HepG2 (cell line): Measurements from ENCODE around the gene TARDBP. TPM values are rescaled to one million over a fixed set of nuclear protein-coding genes. Genes with fewer than 3 reads are reported as not detected.

Experiments
- CEBPG ChIP-seq: IDR thresholded peaks from 2 replicates; pipeline ENCODE4 v1.6.1; 2016
- ELF3 ChIP-seq: IDR thresholded peaks from 2 replicates; pipeline ENCODE4 v1.6.1; 2016; ENCODE audit warnings: missing genetic modification reagents, missing compliant biosample characterization
- ETV5 ChIP-seq: IDR thresholded peaks from 2 replicates; pipeline ENCODE4 v1.6.1; 2018; ENCODE audit warnings: missing biosample characterization, missing genetic modification reagents, inconsistent platforms, borderline replicate concordance
- FOXA1 ChIP-seq, 2 experiments: fragments of 450-650 bp in 1 of 2; sonication (generic) in 1 of 2; formaldehyde crosslinking in 1 of 2; IDR thresholded peaks; 2 replicates each; pipeline versions ENCODE4 v1.4.0 to v1.6.1; 2016 to 2020; ENCODE audit warnings: missing genetic modification reagents in 1 of 2
- FOXK2 ChIP-seq: fragments of 450-650 bp; IDR thresholded peaks from 2 replicates; pipeline ENCODE4 v1.6.1; 2016
- HDAC6 ChIP-seq: fragments of 200-600 bp; sonication (generic); IDR thresholded peaks from 2 replicates; pipeline ENCODE4 v1.7.0; 2017; ENCODE audit warnings: mild to moderate bottlenecking, antibody characterized with exemption, low read length, low read depth
- HMG20B ChIP-seq: conservative IDR thresholded peaks from 2 replicates; pipeline ENCODE4 v1.6.1; 2016; ENCODE audit warnings: missing genetic modification reagents, missing compliant biosample characterization
- MXD4 ChIP-seq: IDR thresholded peaks from 2 replicates; pipeline ENCODE4 v1.6.1; 2016; ENCODE audit warnings: mild to moderate bottlenecking, missing biosample characterization, missing genetic modification reagents
- MYC ChIP-seq: sonication (generic); formaldehyde crosslinking; IDR thresholded peaks from 2 replicates; pipeline ENCODE4 v1.9.0; 2021; ENCODE audit warnings: missing genetic modification reagents, borderline replicate concordance
- NPAS2 ChIP-seq: sonication (generic); formaldehyde crosslinking; IDR thresholded peaks from 2 replicates; pipeline ENCODE4 v1.8.0; 2022; ENCODE audit warnings: mild to moderate bottlenecking, missing genetic modification reagents, borderline replicate concordance
- PHF21A ChIP-seq: sonication (generic); formaldehyde crosslinking; IDR thresholded peaks from 2 replicates; pipeline ENCODE4 v1.5.0; 2020; ENCODE audit warnings: mild to moderate bottlenecking, missing genetic modification reagents
- POLR2A ChIP-seq, 2 experiments: IDR thresholded peaks; 2 replicates each; pipeline ENCODE4 v1.6.1; 2011; ENCODE audit warnings: low read depth in 2 of 2, low read length in 2 of 2, mild to moderate bottlenecking in 1 of 2, moderate library complexity in 1 of 2; ENCODE audit not compliant: insufficient read depth in 1 of 2
- RAD21 ChIP-seq: fragments of 450-650 bp; formaldehyde crosslinking; IDR thresholded peaks from 2 replicates; pipeline ENCODE4 v1.5.0; 2020; ENCODE audit warnings: mild to moderate bottlenecking
- SOX6 ChIP-seq, 2 experiments: fragments of 450-650 bp in 1 of 2; sonication (generic) in 1 of 2; formaldehyde crosslinking in 1 of 2; IDR thresholded peaks; 2 replicates each; pipeline versions ENCODE4 v1.4.0 to v1.6.1; 2017 to 2020; ENCODE audit warnings: antibody characterized with exemption in 1 of 2, mild to moderate bottlenecking in 1 of 2, missing genetic modification reagents in 1 of 2
- SSRP1 ChIP-seq: IDR thresholded peaks from 2 replicates; pipeline ENCODE4 v1.6.1; 2016; ENCODE audit warnings: control low read depth
- TBX2 ChIP-seq: sonication (generic); formaldehyde crosslinking; IDR thresholded peaks from 2 replicates; pipeline ENCODE4 v1.5.0; 2020; ENCODE audit warnings: missing genetic modification reagents, mild to moderate bottlenecking, borderline replicate concordance
- TGIF2 ChIP-seq: IDR thresholded peaks from 2 replicates; pipeline ENCODE4 v1.6.1; 2016; ENCODE audit warnings: control low read depth, missing compliant biosample characterization
- ZFP41 ChIP-seq: sonication (generic); formaldehyde crosslinking; IDR thresholded peaks from 2 replicates; pipeline ENCODE4 v1.4.0; 2020; ENCODE audit warnings: mild to moderate bottlenecking, missing genetic modification reagents, borderline replicate concordance
- ZMYM2 ChIP-seq: sonication (generic); formaldehyde crosslinking; IDR thresholded peaks from 2 replicates; pipeline ENCODE4 v1.8.0; 2022; ENCODE audit warnings: mild to moderate bottlenecking, missing genetic modification reagents
- ZNF12 ChIP-seq: sonication (generic); formaldehyde crosslinking; IDR thresholded peaks from 2 replicates; pipeline ENCODE4 v1.5.0; 2020; ENCODE audit warnings: missing genetic modification reagents
- ZNF503 ChIP-seq: sonication (generic); formaldehyde crosslinking; IDR thresholded peaks from 2 replicates; pipeline ENCODE4 v1.4.0; 2020; ENCODE audit warnings: missing genetic modification reagents
- ZNF567 ChIP-seq: sonication (generic); formaldehyde crosslinking; IDR thresholded peaks from 2 replicates; pipeline ENCODE4 v1.8.1; 2023; ENCODE audit warnings: mild to moderate bottlenecking, missing genetic modification reagents, borderline replicate concordance
- ZNF569 ChIP-seq: sonication (generic); formaldehyde crosslinking; IDR thresholded peaks from 2 replicates; pipeline ENCODE4 v1.5.0; 2020; ENCODE audit warnings: mild to moderate bottlenecking, missing genetic modification reagents, moderate library complexity, borderline replicate concordance
- ZNF629 ChIP-seq: sonication (generic); formaldehyde crosslinking; conservative IDR thresholded peaks from 2 replicates; pipeline ENCODE4 v1.5.0; 2020; ENCODE audit warnings: missing genetic modification reagents
- ZNF761 ChIP-seq: sonication (generic); formaldehyde crosslinking; conservative IDR thresholded peaks from 2 replicates; pipeline ENCODE4 v1.4.0; 2020; ENCODE audit warnings: mild to moderate bottlenecking, missing genetic modification reagents
- polyA plus RNA-seq, 8 experiments: library from polyadenylated mRNA; depleted of rRNA in 3 of 8; stranded (reverse) in 7 of 8; unstranded in 1 of 8; fragments of >200 nt; fragmentation: Illumina TruSeq in 4 of 8; extraction: Trizol in 4 of 8; gene quantifications; 2 replicates each; pipeline versions ENCODE4 v1.2.1 to v1.2.3, GENCODE V29; 2011 to 2016; ENCODE audit warnings: low read depth in 4 of 8, missing spikeins in 1 of 8, mixed read lengths in 1 of 8; ENCODE audit not compliant: insufficient read depth in 1 of 8
- total RNA-seq, 5 experiments: library from RNA; depleted of rRNA; stranded (reverse); fragments of >200 nt; fragmentation: Illumina TruSeq; extraction: Trizol; gene quantifications; 2 replicates each; pipeline ENCODE4 v1.2.3, GENCODE V29; 2016; ENCODE audit warnings: low read depth in 1 of 5
- TF ChIP-seq, protein P1 (sequence below): sonication (generic); formaldehyde crosslinking; IDR thresholded peaks from 2 replicates; pipeline ENCODE4 v1.4.0; 2020; ENCODE audit warnings: low read depth, missing genetic modification reagents

TARDBP gene
- total and polyA plus RNA-seq, 2 of the 13 experiments (the other 11 are each of a cell fraction or from before 2014, with no cell fraction given) = 62.4 to 93.0 TPM

- TF ChIP-seq ELF3 (CRISPR knock-in tag) (0 out of 2 replicates have a peak, but pooled peaks have one; percentile 25), MYC (CRISPR knock-in tag) (peak; percentile 55; the same call in 1 of the 2 replicates), HMG20B (0 out of 2 replicates have a peak, but pooled peaks have one; percentile 18), FOXA1 (IDR thresholded peaks at IDR 0.05) (no peak), FOXA1 (CRISPR knock-in tag; IDR thresholded peaks at IDR 0.05) (0 out of 2 replicates have a peak, but pooled peaks have one; percentile 9), ZNF629 (peak; percentile 97), SOX6 (IDR thresholded peaks at IDR 0.05) (no peak), SOX6 (CRISPR knock-in tag; IDR thresholded peaks at IDR 0.05) (peak; percentile 62), ZNF569 (CRISPR knock-in tag) (no peak), ZNF761 (0 out of 2 replicates have a peak, but pooled peaks have one; percentile 72), SSRP1 (0 out of 2 replicates have a peak, but pooled peaks have one; percentile 39), ETV5 (peak; percentile 19; the same call in 1 of the 2 replicates), TBX2 (CRISPR knock-in tag) (no peak), ZMYM2 (peak; percentile 63), PHF21A (CRISPR knock-in tag) (peak; percentile 49), ZNF567 (CRISPR knock-in tag) (0 out of 2 replicates have a peak, but pooled peaks have one; percentile 52), TGIF2 (CRISPR knock-in tag) (peak; percentile 89), CEBPG (CRISPR knock-in tag) (0 out of 2 replicates have a peak, but pooled peaks have one; percentile 2), HDAC6 (no peak), MXD4 (CRISPR knock-in tag) (peak; percentile 55; the same call in 1 of the 2 replicates), ZNF503 (0 out of 2 replicates have a peak, but pooled peaks have one; percentile 49), POLR2A (IDR thresholded peaks at IDR 0.05; ENCODE audit: insufficient read depth in 1 of 2, low read depth in 2 of 2, low read length in 2 of 2) (peak in 1 of 2 experiments; percentile 52; a peak in 1 of 4 replicates), RAD21 (CRISPR knock-in tag) (no peak), ZFP41 (CRISPR knock-in tag) (0 out of 2 replicates have a peak, but pooled peaks have one; percentile 17), NPAS2 (no peak), ZNF12 (CRISPR knock-in tag) (no peak), FOXK2 (peak; percentile 17; the same call in 1 of the 2 replicates)
- TF ChIP-seq, protein P1, sequence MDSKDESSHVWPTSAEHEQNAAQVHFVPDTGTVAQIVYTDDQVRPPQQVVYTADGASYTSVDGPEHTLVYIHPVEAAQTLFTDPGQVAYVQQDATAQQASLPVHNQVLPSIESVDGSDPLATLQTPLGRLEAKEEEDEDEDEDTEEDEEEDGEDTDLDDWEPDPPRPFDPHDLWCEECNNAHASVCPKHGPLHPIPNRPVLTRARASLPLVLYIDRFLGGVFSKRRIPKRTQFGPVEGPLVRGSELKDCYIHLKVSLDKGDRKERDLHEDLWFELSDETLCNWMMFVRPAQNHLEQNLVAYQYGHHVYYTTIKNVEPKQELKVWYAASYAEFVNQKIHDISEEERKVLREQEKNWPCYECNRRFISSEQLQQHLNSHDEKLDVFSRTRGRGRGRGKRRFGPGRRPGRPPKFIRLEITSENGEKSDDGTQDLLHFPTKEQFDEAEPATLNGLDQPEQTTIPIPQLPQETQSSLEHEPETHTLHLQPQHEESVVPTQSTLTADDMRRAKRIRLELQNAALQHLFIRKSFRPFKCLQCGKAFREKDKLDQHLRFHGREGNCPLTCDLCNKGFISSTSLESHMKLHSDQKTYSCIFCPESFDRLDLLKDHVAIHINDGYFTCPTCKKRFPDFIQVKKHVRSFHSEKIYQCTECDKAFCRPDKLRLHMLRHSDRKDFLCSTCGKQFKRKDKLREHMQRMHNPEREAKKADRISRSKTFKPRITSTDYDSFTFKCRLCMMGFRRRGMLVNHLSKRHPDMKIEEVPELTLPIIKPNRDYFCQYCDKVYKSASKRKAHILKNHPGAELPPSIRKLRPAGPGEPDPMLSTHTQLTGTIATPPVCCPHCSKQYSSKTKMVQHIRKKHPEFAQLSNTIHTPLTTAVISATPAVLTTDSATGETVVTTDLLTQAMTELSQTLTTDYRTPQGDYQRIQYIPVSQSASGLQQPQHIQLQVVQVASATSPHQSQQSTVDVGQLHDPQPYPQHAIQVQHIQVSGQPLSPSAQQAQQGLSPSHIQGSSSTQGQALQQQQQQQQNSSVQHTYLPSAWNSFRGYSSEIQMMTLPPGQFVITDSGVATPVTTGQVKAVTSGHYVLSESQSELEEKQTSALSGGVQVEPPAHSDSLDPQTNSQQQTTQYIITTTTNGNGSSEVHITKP (CRISPR knock-in tag) = no peak
Measured at GRCh38 chr1:10979483-10979920, 33.0 kb upstream of the TARDBP start (continued).
